ENCODE measurements around the gene ACTMAP.
"Not testable (repeated sequence)": the region's sequence is repeated elsewhere in the genome, so short reads cannot be mapped to it uniquely, and the experiment has no call there.

ACTMAP gene

DNA sequence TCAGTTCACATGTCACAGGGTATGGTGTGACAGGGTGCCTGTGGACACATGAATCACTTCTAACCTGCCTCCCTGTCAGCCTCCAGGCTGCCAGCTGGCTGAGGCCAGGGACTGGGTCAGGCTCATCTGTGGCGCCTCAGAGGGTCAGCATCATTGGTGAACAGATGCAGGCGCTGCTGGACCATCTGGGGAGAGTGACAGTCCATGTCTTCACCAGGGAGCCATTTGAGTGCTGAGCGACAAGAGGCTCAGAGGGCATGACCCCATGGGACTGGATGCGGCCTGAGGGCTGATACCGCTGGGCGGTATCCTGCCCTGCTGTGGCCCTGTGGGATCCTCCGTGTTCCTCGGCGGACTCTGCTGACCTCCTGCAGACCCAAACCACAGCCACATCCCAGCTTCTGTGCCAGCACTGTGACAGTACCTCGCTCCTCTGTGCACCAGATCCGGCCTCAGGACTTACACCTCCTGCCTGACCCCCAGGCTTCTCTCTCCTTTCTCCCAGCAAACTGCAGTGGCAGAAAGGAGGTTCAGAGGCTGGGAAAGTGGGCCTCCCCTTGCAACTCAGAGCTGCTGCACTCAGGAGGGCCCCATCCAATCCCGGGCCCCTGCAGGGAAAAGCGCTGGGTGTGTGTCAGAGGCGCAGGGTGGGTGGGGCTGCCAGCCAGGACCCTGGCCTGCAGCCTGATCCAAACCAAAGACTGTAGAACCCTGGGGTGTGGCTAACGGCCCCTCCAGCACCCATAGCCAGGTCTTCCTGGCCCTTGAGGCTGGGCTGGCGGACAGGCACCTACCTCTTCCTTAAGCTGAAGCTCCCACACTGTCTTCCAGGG is 10.2 kb downstream of the ACTMAP start:
- H3K4me3 ChIP-seq (ENCODE audit: low read length), result no peak overlapping the region
- no peaks in the 10 kb centered on the region for H3K27me3 ChIP-seq (ENCODE audit: control insufficient read depth, insufficient read depth, low read length)
- no peak overlapping the region for H3K27ac ChIP-seq (ENCODE audit: low read length)
- H3K9me3 ChIP-seq (ENCODE audit: control insufficient read depth, low read depth, low read length), result no peaks in the 10 kb centered on the region
- no peak overlapping the region for H3K9ac ChIP-seq (ENCODE audit: low read length)
- H3K36me3 ChIP-seq (ENCODE audit: control insufficient read depth, low read depth, low read length), result peaks cover 21% of the 10 kb centered on the region
- peaks cover 4% of the 10 kb centered on the region for H3K4me1 ChIP-seq (ENCODE audit: control insufficient read depth, low read depth, low read length)

DNA sequence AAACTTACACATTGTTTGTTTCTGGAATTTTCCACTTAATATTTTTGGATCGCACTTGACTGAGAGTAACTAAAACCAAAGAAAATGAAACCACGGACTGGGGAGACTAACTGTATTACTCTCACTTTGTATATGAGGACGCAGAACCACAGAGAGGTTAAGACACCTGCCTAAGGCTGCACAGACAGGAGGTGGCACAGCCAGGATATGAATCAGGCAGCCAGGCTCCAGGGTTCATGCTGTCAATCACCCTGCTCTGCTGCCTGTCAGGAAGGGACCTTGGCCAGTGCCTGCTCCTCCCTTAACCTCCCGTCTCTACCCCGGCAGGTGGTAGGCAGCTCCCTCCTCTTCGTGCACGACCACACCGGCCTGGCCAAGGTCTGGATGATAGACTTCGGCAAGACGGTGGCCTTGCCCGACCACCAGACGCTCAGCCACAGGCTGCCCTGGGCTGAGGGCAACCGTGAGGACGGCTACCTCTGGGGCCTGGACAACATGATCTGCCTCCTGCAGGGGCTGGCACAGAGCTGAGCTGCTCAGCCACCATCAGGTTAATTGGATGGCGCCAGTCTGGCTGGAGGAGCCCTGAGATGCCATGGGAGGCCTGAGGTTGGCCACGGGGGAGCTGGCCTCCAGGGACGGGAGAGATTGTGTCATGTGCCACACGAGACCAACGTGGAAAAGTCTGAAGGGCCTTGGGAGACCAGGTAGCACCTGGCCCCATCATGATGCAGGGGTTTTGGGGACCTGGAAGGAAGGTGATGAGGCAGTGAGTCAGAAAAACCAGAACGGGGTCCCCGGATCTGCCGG is 11.0 kb downstream of the ACTMAP start:
- H3K27me3 ChIP-seq (ENCODE audit: control insufficient read depth, insufficient read depth, low read length), result no peaks in the 10 kb centered on the region
- no peaks in the 10 kb centered on the region for H3K4me1 ChIP-seq (ENCODE audit: control insufficient read depth, low read depth, low read length)
- no peaks in the 10 kb centered on the region for H3K9me3 ChIP-seq (ENCODE audit: control insufficient read depth, low read depth, low read length)
- H3K9ac ChIP-seq (ENCODE audit: low read length), result no peak overlapping the region
- no peak overlapping the region for H3K27ac ChIP-seq (ENCODE audit: low read length)
- peaks cover 25% of the 10 kb centered on the region for H3K36me3 ChIP-seq (ENCODE audit: control insufficient read depth, low read depth, low read length)
- no peak overlapping the region for H3K4me3 ChIP-seq (ENCODE audit: low read length)

DNA sequence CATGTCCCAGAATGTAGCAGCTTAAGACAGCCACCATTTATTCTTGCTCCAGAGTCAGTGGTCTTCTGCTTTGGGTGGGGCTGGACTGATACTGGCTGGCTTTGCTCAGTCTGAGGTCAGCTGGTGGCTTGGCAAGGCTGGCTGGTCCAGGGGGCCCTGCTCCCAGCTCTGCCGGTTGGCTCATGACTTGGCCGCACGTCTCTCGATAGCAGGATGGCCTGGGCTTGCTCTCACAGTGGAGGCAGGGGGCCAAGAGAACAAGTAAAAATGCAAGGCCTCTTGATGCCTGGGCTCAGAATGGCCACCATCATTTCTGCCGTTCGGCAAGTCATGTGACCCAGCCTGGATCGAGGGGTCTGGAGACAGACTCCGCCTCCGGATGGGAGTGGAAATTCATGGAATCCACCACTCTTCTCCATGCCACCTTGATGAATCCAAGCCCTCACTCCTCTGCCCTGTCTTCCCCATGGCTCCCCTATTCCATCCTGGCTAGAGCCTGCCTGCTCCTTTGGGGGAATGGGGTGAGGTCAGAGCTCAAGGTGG is 13.1 kb downstream of the ACTMAP start:
- Histone ChIP-seq H3K27me3 (ENCODE audit: control insufficient read depth, insufficient read depth, low read length) (no peaks in the 10 kb centered on the region), H3K4me1 (ENCODE audit: control insufficient read depth, low read depth, low read length) (no peaks in the 10 kb centered on the region), H3K9me3 (ENCODE audit: control insufficient read depth, low read depth, low read length) (no peaks in the 10 kb centered on the region), H3K27ac (ENCODE audit: low read length) (no peak overlapping the region), H3K9ac (ENCODE audit: low read length) (no peak overlapping the region), H3K4me3 (ENCODE audit: low read length) (no peak overlapping the region), H3K36me3 (ENCODE audit: control insufficient read depth, low read depth, low read length) (peaks cover 40% of the 10 kb centered on the region)

- no peak overlapping the region for H3K27ac ChIP-seq (ENCODE audit: low read length)
- H3K4me1 ChIP-seq (ENCODE audit: control insufficient read depth, low read depth, low read length), result no peaks in the 10 kb centered on the region
- no peak overlapping the region for H3K9ac ChIP-seq (ENCODE audit: low read length)
- H3K36me3 ChIP-seq (ENCODE audit: control insufficient read depth, low read depth, low read length), result peaks cover 41% of the 10 kb centered on the region
- no peaks in the 10 kb centered on the region for H3K27me3 ChIP-seq (ENCODE audit: control insufficient read depth, insufficient read depth, low read length)
- H3K4me3 ChIP-seq (ENCODE audit: low read length), result no peak overlapping the region
- no peaks in the 10 kb centered on the region for H3K9me3 ChIP-seq (ENCODE audit: control insufficient read depth, low read depth, low read length)
Observed at GRCh38 chr19:40736661-40737060, 13.6 kb downstream of the ACTMAP start.

- Histone ChIP-seq H3K27ac (ENCODE audit: low read length) (no peak overlapping the region), H3K4me3 (ENCODE audit: low read length) (no peak overlapping the region), H3K36me3 (ENCODE audit: control insufficient read depth, low read depth, low read length) (peaks cover 55% of the 10 kb centered on the region), H3K4me1 (ENCODE audit: control insufficient read depth, low read depth, low read length) (no peaks in the 10 kb centered on the region), H3K9me3 (ENCODE audit: control insufficient read depth, low read depth, low read length) (no peaks in the 10 kb centered on the region), H3K27me3 (ENCODE audit: control insufficient read depth, insufficient read depth, low read length) (no peaks in the 10 kb centered on the region), H3K9ac (ENCODE audit: low read length) (no peak overlapping the region)
Observed at GRCh38 chr19:40735013-40735771, 15.1 kb downstream of the ACTMAP start.

DNA sequence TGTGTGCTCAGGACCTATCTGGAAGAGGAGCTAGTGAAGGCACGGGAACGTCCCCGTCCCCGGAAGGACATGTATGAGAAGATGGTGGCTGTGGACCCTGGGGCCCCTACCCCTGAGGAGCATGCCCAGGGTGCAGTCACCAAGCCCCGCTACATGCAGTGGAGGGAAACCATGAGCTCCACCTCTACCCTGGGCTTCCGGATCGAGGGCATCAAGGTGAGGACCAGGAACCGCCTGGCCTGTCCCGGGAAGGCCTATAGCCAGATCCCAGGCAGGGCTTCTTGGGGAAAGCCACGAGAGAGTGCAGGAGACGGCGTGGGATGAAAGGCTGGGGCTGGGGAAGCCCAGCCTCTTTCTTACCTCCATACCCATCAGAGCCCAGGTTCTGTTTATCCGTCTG is 17.1 kb downstream of the ACTMAP start:
- Histone ChIP-seq H3K9me3 (ENCODE audit: control insufficient read depth, low read depth, low read length) (no peaks in the 10 kb centered on the region), H3K9ac (ENCODE audit: low read length) (no peak overlapping the region), H3K27me3 (ENCODE audit: control insufficient read depth, insufficient read depth, low read length) (no peaks in the 10 kb centered on the region), H3K36me3 (ENCODE audit: control insufficient read depth, low read depth, low read length) (peaks cover 56% of the 10 kb centered on the region), H3K4me3 (ENCODE audit: low read length) (no peak overlapping the region), H3K27ac (ENCODE audit: low read length) (no peak overlapping the region), H3K4me1 (ENCODE audit: control insufficient read depth, low read depth, low read length) (no peaks in the 10 kb centered on the region)

DNA sequence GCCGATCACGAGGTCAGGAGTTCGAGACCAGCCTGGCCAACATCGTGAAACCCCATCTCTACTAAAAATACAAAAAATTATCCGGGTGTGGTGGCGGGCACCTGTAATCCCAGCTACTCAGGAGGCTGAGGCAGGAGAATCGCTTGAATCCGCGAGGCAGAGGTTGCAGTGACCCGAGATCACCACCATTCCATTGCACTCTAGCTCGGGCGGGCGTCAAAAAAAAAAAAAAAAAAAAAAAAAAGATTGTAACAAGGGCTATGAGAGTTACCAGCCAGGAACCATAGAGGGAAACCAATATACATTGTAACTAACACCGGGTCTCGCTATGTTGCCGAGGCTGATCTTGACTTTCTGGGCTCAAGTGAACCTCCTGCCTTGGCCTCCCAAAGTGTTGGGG is 18.0 kb downstream of the ACTMAP start:
- H3K36me3 ChIP-seq (ENCODE audit: control insufficient read depth, low read depth, low read length), result peaks cover 52% of the 10 kb centered on the region
- not testable (repeated sequence) for H3K4me3 ChIP-seq (ENCODE audit: low read length); H3K27ac ChIP-seq (ENCODE audit: low read length); H3K9ac ChIP-seq (ENCODE audit: low read length); H3K9me3 ChIP-seq (ENCODE audit: control insufficient read depth, low read depth, low read length); H3K27me3 ChIP-seq (ENCODE audit: control insufficient read depth, insufficient read depth, low read length); H3K4me1 ChIP-seq (ENCODE audit: control insufficient read depth, low read depth, low read length)

DNA sequence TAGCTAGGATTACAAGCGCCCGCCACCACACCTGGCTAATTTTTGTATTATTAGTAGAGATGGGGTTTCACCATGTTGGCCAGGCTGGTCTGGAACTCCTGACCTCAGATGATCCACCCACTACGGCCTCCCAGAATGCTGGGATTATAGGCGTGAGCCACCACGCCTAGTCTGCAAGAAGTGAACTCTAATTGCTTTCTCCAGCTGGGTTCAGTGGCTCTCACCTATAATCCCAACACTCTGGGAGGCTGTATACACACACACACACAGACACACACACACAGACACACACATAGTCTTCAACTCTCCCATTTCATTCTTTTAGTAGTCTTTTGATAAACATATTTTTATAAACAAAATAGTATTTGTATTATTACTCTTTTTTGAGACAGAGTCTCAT is 20.2 kb downstream of the ACTMAP start:
- H3K9me3 ChIP-seq (ENCODE audit: control insufficient read depth, low read depth, low read length); H3K9ac ChIP-seq (ENCODE audit: low read length); H3K27me3 ChIP-seq (ENCODE audit: control insufficient read depth, insufficient read depth, low read length); H3K4me3 ChIP-seq (ENCODE audit: low read length); H3K4me1 ChIP-seq (ENCODE audit: control insufficient read depth, low read depth, low read length); H3K27ac ChIP-seq (ENCODE audit: low read length): not testable (repeated sequence)
- H3K36me3 ChIP-seq (ENCODE audit: control insufficient read depth, low read depth, low read length), result peaks cover 39% of the 10 kb centered on the region

GRCh38 chr19:40726279-40726678 is 24.0 kb downstream of the ACTMAP start:
- no peaks in the 10 kb centered on the region for H3K9me3 ChIP-seq (ENCODE audit: control insufficient read depth, low read depth, low read length)
- H3K4me1 ChIP-seq (ENCODE audit: control insufficient read depth, low read depth, low read length), result no peaks in the 10 kb centered on the region
- H3K27me3 ChIP-seq (ENCODE audit: control insufficient read depth, insufficient read depth, low read length), result no peaks in the 10 kb centered on the region
- H3K4me3 ChIP-seq (ENCODE audit: low read length), result no peak overlapping the region
- no peak overlapping the region for H3K9ac ChIP-seq (ENCODE audit: low read length)
- no peak overlapping the region for H3K27ac ChIP-seq (ENCODE audit: low read length)
- peaks cover 25% of the 10 kb centered on the region for H3K36me3 ChIP-seq (ENCODE audit: control insufficient read depth, low read depth, low read length)

DNA sequence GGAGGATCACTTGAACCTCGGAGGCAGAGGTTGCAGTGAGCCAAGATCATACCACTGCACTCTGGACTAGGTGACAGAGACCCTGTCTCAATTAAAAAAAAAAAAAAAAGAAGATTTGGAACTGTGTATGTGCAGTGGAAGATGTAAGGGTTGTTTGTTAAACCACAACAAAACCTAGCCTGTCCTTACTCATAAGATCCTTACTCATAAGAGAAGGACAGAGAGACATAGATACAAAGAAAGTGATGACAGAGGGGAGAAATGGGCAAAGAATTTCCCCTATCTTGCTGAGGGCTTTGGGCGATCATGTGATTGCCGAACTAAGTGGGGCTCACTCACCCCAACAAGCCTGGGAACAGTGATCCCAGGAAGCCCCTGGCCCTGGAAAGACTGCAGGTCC is 25.4 kb downstream of the ACTMAP start:
- no peaks in the 10 kb centered on the region for H3K9me3 ChIP-seq (ENCODE audit: control insufficient read depth, low read depth, low read length)
- no peak overlapping the region for H3K4me3 ChIP-seq (ENCODE audit: low read length)
- no peaks in the 10 kb centered on the region for H3K4me1 ChIP-seq (ENCODE audit: control insufficient read depth, low read depth, low read length)
- no peak overlapping the region for H3K9ac ChIP-seq (ENCODE audit: low read length)
- no peak overlapping the region for H3K27ac ChIP-seq (ENCODE audit: low read length)
- peaks cover 13% of the 10 kb centered on the region for H3K36me3 ChIP-seq (ENCODE audit: control insufficient read depth, low read depth, low read length)
- H3K27me3 ChIP-seq (ENCODE audit: control insufficient read depth, insufficient read depth, low read length), result no peaks in the 10 kb centered on the region

DNA sequence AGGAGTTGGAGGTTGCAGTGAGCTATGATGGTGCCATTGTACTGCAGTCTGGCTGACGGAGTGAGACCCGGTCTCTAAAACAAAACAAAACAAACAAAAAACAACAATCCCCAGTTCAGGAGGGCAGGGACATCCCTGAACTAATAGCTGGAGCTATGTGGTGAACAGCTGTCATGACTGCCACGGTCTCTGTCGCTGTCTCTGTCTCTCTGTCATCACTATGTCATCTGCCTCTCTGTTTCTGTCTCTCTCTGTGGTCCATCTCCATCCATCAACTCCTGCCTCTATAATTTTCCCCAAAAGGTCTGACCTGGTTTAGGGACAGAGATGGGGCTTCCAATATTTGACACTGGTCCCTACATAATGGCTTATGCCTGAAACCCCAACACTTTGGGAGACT is 26.0 kb downstream of the ACTMAP start:
- no peaks in the 10 kb centered on the region for H3K4me1 ChIP-seq (ENCODE audit: control insufficient read depth, low read depth, low read length)
- no peaks in the 10 kb centered on the region for H3K27me3 ChIP-seq (ENCODE audit: control insufficient read depth, insufficient read depth, low read length)
- H3K9me3 ChIP-seq (ENCODE audit: control insufficient read depth, low read depth, low read length), result no peaks in the 10 kb centered on the region
- peaks cover 10% of the 10 kb centered on the region for H3K36me3 ChIP-seq (ENCODE audit: control insufficient read depth, low read depth, low read length)
- no peak overlapping the region for H3K27ac ChIP-seq (ENCODE audit: low read length)
- no peak overlapping the region for H3K9ac ChIP-seq (ENCODE audit: low read length)
- H3K4me3 ChIP-seq (ENCODE audit: low read length), result no peak overlapping the region
